Measurements from ENCODE around the gene DOCK10.

Gene DOCK10

GRCh38 chr2:224975761-224976160 is 66.5 kb downstream of the DOCK10 start:
- TF ChIP-seq, protein P1, sequence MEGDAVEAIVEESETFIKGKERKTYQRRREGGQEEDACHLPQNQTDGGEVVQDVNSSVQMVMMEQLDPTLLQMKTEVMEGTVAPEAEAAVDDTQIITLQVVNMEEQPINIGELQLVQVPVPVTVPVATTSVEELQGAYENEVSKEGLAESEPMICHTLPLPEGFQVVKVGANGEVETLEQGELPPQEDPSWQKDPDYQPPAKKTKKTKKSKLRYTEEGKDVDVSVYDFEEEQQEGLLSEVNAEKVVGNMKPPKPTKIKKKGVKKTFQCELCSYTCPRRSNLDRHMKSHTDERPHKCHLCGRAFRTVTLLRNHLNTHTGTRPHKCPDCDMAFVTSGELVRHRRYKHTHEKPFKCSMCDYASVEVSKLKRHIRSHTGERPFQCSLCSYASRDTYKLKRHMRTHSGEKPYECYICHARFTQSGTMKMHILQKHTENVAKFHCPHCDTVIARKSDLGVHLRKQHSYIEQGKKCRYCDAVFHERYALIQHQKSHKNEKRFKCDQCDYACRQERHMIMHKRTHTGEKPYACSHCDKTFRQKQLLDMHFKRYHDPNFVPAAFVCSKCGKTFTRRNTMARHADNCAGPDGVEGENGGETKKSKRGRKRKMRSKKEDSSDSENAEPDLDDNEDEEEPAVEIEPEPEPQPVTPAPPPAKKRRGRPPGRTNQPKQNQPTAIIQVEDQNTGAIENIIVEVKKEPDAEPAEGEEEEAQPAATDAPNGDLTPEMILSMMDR (IDR thresholded peaks at IDR 0.05; ENCODE audit: low read depth, low read length) = no peak
- no peak overlapping the region for H3K4me3 ChIP-seq (replicated peaks in 1 of 2; ENCODE audit: low read depth in 2 of 2, low read length in 2 of 2)
- DNase-seq (ENCODE audit: low read depth in 2 of 2) = no peak

- no peak overlapping the region for H3K4me3 ChIP-seq (replicated peaks in 1 of 2; ENCODE audit: low read depth in 2 of 2, low read length in 2 of 2)
- TF ChIP-seq, protein P1 (IDR thresholded peaks at IDR 0.05; ENCODE audit: low read depth, low read length) = no peak
- no peak for DNase-seq (ENCODE audit: low read depth in 2 of 2)
These were observed 68.9 kb downstream of the DOCK10 start for GRCh38 chr2:224973112-224974016.

DNA sequence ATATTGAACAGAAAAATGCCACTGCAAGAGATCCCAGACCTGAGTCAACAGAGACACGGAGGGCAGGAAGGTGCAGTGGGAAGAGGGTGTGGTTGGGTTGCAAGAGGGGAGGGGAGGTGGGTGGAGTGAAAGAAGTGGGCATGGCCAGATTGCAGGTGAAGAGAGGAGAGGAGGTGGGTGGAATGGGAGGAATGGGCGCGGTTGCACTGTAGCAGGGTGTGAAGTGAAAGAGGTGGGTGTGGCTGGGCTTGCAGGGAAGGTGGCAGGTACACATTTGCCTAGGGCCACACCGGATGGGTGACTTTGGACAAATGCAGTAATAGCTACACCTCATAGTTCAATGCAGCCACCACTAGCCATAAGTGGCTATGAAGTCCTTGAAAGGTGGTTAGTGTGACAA is 71.1 kb downstream of the DOCK10 start:
- TF ChIP-seq, protein P1 (IDR thresholded peaks at IDR 0.05; ENCODE audit: low read depth, low read length) = no peak
- no peak overlapping the region for H3K4me3 ChIP-seq (replicated peaks in 1 of 2; ENCODE audit: low read depth in 2 of 2, low read length in 2 of 2)
- no peak for DNase-seq (ENCODE audit: low read depth in 2 of 2)

DNA sequence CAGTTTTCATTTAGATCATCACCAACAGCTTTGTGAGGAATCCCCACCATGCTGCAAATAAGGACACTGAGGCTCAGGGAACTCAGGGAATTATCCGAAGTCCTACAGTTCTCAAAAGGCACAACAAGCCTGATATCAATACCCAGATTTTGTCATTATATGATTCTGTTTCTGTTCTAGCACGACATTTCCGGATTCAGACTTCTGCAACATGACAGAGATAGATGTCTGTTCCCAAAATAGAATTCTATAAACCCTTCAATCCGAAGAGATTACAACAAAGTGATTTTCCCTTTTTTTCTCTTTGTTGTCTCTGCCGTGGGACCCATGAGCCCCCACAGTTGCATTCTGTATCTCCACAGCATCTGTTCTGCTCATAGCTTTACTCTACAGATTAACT is 72.0 kb downstream of the DOCK10 start:
- no peak overlapping the region for H3K4me3 ChIP-seq (replicated peaks in 1 of 2; ENCODE audit: low read depth in 2 of 2, low read length in 2 of 2)
- TF ChIP-seq, protein P1 (IDR thresholded peaks at IDR 0.05; ENCODE audit: low read depth, low read length) = no peak
- no peak for DNase-seq (ENCODE audit: low read depth in 2 of 2)

- no peak overlapping the region for H3K4me3 ChIP-seq (replicated peaks in 1 of 2; ENCODE audit: low read depth in 2 of 2, low read length in 2 of 2)
- TF ChIP-seq, protein P1 (IDR thresholded peaks at IDR 0.05; ENCODE audit: low read depth, low read length) = no peak
- no peak for DNase-seq (ENCODE audit: low read depth in 2 of 2)
These were observed 72.5 kb downstream of the DOCK10 start for GRCh38 chr2:224969633-224970260.

DNA sequence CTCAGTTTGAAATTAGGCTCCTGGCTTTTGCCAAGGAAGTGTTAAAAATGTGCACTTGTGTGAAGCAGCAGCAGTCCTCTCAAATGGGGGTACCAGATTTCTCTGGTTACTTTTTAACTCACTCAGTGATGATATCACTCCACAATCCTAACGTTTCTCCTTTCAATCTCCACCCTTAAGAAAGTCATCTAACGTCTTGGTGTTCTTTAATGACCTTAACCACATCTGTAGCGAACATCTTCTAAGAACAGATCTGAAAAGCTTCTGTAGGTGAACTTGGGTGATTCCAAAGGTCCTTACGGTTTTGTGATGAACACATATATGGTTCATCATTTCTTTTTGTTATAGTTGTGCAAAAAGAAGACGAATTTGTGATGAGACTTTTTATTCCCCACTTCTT is 73.2 kb downstream of the DOCK10 start:
- TF ChIP-seq, protein P1 (IDR thresholded peaks at IDR 0.05; ENCODE audit: low read depth, low read length) = no peak
- no peak overlapping the region for H3K4me3 ChIP-seq (replicated peaks in 1 of 2; ENCODE audit: low read depth in 2 of 2, low read length in 2 of 2)
- no peak for DNase-seq (ENCODE audit: low read depth in 2 of 2)

All from cardiac fibroblast (primary cell).